ENCODE results near the gene MED29.

DNA sequence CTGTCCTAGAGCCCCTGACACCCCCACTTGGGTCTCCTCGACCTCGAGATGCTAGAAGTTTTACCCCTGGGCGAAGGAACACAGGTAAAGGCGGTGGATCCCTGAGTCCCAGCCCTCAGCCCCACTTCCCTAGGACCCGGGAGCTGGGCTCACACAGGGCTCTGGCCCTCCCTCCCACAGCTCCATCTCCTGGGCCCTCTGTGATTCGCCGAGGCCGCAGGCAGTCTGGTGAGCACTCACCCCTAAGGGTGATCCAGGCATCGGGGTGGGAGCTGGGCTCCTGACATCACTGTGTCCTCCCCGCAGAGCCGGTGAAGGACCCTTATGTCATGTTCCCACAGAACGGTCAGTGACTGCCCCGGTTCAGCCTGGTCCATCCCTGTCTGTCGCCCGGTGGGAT is 29.6 kb downstream of the MED29 start:
- no peak for TF ChIP-seq EZH2 (conservative IDR thresholded peaks at IDR 0.05; ENCODE audit: low read depth, low read length)
- no peak for TF ChIP-seq FOXO4 (CRISPR knock-in tag; conservative IDR thresholded peaks at IDR 0.05)
- TF ChIP-seq, protein P1, sequence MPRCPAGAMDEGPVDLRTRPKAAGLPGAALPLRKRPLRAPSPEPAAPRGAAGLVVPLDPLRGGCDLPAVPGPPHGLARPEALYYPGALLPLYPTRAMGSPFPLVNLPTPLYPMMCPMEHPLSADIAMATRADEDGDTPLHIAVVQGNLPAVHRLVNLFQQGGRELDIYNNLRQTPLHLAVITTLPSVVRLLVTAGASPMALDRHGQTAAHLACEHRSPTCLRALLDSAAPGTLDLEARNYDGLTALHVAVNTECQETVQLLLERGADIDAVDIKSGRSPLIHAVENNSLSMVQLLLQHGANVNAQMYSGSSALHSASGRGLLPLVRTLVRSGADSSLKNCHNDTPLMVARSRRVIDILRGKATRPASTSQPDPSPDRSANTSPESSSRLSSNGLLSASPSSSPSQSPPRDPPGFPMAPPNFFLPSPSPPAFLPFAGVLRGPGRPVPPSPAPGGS (CRISPR knock-in tag; IDR thresholded peaks at IDR 0.05), result no peak
- TF ChIP-seq CTCF (CRISPR knock-in tag; IDR thresholded peaks at IDR 0.05), result no peak
- no peak for TF ChIP-seq ZNF451 (CRISPR knock-in tag; IDR thresholded peaks at IDR 0.05)
- no peak for TF ChIP-seq ZNF761 (CRISPR knock-in tag; conservative IDR thresholded peaks at IDR 0.05)
- no peak for TF ChIP-seq FOXK2 (IDR thresholded peaks at IDR 0.05)
- no peak for TF ChIP-seq GTF2F1 (IDR thresholded peaks at IDR 0.05; ENCODE audit: low read length)
- no peak for TF ChIP-seq SALL2 (CRISPR knock-in tag; IDR thresholded peaks at IDR 0.05)

Measured in HepG2 (cell line).